Cerebellar cortex (tissue), 1 donor: ENCODE measurements around the gene NDUFB6.
A peak's percentile ranks its signal among the peaks of the same experiment; 100 is the strongest.
"Not testable (repeated sequence)": the region's sequence is repeated elsewhere in the genome, so short reads cannot be mapped to it uniquely, and the experiment has no call there.

Experiments
- DNase-seq: peaks from one replicate; pipeline ENCODE4 v3.0.0-alpha.2; 2015; ENCODE audit warnings: low spot score

The NDUFB6 gene

DNA sequence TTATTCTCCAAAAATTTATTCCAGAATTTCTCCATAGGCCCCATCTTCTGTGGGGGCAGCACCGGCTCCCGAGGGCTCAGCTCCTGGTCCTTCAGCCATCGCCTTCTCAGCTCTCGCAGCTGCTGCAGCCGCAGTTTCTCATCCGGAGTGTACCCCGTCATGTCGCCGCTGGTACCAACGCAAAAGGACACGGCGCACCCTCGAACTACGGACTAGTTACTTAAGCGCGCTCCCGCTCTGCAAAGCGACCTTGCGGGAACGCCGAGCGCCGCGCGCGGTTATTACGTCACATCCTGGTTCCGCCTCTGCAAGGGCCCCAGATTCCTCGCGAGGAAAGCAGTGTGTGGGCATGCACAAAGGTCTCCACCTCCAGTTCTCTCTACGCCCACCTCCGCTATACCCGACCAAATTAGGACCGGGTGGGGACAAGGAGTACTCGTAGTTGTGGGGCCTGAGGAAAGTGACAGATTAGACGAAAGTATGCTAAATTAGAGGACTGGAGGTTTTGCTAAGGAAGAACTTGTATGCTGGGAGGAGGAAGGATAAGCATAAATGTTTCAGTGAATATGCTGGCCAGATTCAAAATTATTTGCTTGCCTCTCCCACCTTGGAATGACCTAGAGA is at the start of gene NDUFB6:
Gene NDUFB6 (minus strand): TSS at position 260 of the 624 bp plus-strand sequence. CDS start 99 bp downstream, at position 161.
- peak; percentile 95 for DNase-seq

DNA sequence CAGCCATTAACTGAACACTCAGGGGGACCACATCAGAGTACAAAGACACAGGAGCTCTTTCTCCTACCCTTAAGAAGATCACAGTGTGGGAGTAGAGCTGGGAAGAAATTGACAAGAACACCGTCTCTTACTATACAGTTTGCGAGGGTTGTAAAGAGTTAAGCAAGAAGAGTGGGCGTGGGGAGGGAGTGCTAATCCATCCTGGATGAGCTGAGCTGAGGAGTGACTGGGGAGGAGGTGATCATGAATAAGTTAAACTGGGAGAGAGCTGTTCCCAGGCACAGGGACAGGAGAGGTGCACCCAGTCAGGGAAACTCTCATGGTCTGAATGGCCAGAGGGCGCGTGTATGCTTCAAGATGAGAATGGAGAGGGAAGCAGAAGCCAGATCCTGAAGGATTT is 45.3 kb upstream of the NDUFB6 start:
- no peak for DNase-seq

DNA sequence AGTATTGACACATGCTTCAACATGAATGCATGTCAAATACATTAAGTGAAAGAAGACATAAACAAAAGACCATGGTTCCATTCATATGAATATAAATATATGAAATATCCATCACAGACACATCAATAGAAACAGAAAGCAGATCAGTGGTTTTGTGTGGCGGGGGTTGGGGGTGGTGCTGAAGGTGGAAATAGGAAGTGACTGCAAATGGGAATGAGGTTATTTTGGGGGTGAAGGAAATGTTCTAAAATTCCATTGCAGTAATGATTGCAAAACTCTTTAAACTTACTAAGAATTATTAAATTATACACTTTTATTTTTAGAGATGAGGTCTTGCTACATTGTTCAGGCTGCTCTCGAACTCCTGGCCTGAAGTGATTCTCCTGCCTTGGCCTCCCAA is 33.9 kb upstream of the NDUFB6 start:
- no peak for DNase-seq

DNA sequence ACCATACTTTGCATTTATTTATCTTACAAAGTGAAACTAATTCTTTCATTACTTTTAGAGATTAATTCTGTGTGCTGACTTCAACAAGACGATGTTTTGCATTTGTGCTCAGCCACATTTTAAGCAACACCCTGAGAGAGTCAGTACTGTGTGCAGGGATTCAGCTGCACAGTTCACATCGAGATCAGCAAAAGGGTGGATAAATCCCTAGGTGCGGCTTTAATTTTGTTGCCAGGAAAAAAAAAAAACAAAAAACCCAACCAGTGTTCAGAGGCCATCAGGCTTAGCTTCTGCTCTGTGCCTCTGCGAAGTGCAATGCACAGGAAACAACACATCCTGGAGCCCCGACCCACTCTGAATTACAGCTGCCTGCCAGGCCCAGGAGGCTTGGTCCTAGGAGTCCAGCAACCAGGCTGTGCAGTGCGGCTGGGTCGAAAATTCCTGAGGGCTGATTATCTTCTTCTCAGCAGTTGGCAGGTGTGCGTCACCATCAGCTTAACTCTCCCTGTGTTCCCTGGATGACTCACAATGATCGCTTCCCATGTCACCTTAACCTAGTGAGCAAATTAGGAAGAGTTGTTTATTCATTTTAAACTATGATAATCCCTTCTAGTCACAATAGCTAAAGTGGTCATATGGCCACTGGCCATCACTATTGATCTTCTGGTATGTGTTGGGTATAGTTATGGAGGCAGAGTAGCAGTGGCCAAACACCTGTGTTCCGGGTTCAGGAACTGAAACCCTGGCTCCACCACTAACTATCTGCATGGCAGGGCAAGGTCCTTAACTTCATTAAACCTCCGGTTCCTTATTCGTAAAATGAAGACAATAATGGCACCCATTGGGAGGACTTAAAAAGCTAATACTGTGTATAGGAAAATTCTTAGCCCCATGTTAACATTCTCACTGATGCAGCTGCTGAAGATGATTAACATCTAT is 31.2 kb upstream of the NDUFB6 start:
- DNase-seq = no peak

DNA sequence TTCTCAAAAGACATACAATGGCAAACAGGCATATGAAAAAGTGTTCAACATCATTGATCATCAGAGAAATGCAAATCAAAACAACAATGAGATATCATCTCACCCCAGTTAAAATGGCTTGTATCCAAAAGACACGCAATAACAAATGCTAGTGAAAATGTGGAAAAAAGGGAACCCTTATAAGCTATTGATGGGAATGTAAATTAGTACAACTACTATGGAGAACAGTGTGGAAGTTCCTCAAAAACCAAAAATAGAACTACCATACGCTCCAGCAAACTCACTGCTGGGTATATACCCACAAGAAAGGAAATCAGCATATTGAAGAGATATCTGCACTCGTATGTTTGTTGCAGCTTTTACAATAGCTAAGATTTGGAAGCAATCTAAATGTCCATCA is 26.1 kb upstream of the NDUFB6 start:
- DNase-seq = not testable (repeated sequence)

DNA sequence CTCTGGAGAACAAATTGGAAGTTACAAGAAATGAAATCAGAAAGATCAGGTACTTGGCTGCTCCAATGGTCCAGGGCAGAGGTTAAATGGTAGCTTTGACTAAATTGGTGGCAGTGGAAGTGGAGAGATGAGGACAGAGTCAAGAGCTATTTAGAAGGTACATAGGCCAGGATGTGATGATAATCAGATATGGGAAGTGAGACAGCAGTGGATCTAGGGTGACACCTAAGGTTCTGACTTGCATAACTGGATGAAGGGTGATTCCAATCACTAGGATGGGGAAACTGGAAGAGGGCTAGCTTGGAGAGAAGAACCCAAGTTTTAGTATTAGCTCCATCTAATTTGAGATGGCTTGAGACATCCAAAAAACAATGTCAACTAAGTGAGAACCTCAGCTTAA is 24.0 kb upstream of the NDUFB6 start:
- no peak for DNase-seq

DNA sequence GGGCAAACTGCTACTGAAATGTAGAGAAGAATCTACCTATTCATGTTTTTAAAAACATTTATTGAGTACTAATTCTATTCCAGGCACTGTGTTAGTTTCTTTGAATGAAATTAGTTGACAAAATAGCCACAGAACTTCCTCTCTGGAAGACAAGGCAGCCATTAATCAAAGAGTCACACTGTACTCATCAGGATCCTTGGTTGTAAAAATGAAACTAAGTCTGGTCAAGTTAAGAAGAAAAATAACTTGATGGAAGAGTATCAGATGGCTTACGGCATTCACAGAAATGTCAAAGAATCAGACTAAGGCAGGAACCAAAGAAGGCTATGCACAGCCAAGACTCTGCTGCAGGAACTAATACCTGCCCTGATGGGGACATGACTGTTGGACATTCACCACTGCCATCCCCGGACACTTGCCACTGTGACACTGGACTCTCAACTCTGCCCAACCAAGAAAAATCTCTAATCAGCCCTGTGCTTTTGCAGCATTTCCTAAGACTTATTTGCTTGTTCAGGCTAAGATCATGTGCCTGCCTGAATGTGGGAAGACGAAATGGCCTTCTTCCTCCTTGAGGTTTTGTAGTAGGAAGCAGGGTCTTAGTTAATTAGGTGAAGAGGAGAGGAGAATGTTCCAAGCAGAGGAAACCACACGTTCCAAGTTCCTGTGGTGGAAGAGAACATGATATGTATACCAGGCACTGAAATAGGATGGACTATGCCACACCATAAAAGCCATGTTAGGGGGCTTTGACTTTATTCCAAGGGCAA is 23.3 kb upstream of the NDUFB6 start:
- DNase-seq = no peak

DNA sequence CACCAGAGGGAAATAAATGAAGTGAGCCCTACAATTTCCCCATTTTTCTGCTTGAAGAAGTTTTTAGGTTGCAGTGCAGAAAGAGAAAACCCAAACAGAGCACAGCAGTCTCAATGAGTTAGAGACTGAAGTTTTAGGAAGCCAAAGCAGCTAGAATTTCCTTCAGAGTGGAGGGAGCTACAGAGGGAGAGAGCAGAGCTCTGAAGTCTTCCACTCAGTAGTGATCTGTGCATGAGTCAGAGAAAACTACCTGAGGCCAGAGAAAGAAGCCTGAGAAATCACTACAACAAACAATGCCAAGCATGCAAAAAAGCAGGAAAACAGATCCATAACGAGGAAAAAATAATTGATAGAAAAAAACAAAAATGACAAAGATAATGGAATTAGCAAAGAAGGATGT is 17.9 kb upstream of the NDUFB6 start:
- no peak for DNase-seq

DNA sequence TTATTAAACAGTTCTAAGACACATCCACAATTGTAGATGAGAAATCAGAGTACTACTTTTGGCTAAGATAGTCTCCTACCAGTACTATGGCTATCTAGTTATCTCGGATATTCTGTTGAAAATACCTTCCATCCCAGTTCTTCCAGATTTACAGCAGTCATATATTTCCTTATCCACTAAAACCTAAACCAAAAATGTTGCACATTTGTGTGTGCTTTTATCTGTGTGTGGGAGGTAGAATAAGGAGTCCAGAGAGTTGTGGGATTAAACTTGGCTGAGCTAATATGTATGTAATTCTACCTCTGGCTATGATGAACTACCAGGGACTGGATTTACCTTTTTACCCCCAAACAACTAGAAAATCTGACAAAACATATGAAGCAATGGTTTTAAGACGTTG is 17.5 kb upstream of the NDUFB6 start:
- DNase-seq = no peak

DNA sequence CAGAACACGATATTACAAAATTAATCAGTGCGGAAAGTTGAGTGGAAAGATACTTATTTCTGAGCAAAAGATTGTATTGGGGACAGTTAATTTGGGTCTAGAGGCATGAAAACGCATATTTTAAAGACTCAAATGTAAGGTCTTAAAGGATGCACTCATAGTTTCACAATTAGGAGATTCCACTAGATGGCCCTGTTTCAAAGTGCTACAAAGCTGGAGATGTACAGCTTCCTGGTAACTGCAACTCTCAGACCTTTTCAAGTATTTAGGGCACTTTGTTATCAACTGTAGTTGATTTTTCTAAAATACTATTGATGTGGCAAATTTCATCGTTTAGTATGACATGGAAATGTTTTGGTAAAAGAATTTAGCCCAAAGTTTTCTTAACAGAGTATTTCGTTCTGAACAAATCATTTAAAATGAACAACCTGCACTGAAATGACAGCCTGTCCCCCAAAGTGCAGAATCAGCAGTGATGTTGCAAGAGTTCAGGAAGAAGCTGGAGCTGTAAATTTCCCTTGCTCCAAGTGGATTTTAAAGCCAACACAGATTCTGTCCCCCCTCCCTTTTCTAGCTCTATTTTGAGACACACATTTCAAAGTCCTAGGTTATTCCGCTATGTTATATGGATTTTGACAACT is 16.2 kb upstream of the NDUFB6 start:
- peak; percentile 35 for DNase-seq

DNA sequence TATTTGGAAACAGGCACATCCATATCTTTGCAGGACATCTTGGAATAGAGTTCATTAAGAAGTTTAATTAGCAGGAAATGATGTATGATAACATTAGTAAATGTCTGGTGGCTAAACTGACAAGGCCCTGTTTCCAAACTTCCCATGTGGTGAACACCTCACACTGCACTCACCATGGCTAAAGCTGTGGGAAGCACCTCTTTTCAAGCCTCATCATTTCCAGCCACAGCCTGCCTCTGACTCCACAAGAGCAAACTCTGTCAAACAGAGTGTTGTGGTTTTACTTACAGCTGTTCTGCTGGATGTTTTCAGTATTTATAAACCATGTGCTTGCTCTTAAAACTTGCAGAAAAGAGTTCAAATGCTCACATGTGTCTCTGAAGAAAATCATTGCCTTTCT is 14.9 kb upstream of the NDUFB6 start:
- DNase-seq = no peak

DNA sequence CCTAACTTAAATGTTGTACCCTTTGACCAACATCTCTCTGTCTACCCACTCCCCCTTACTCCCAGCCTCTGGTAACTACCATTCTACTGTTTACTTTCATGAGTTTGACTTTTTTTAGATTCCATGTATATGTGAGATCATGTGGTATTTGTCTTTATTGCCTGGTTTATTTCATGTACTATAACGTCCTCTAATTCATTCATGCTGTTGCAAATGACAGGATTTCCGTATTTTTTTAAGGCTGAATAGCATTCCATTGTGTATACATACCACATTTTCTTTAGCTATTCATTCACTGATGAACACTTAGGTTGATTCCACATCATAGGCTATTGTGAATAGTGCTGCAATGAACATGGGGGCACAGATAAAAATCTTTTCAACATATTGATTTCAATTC is 11.8 kb upstream of the NDUFB6 start:
- DNase-seq = no peak

DNA sequence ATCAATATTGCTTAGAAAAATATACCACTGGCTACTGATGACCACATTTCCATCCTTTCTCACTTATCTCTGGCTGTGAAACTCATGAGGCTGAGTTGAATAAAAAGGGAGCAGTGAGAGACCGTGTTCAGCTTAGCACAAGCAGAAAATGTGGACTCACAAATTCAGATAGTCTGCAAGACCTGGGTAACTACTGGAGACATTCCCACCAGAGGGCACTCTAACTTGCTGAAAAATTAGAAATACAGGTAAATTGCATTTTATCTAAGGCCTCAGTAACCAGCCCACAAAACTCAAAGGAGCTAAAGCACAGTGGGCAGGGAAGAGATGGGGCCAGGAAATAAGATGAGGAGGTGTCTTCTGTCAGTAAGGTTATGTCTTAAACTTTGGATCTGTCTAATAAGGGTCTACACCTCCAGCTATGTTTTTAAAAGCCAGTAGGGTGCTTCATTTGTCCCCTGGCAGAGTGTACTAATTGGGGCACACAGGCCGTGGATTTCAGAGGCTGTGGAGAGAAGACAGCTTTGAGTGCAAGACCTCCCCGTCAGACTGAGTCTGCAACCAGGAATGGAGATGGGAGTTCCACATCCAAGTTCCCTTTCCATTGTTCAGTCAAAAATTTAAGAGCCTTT is 8.7 kb upstream of the NDUFB6 start:
- DNase-seq = peak; percentile 71

DNA sequence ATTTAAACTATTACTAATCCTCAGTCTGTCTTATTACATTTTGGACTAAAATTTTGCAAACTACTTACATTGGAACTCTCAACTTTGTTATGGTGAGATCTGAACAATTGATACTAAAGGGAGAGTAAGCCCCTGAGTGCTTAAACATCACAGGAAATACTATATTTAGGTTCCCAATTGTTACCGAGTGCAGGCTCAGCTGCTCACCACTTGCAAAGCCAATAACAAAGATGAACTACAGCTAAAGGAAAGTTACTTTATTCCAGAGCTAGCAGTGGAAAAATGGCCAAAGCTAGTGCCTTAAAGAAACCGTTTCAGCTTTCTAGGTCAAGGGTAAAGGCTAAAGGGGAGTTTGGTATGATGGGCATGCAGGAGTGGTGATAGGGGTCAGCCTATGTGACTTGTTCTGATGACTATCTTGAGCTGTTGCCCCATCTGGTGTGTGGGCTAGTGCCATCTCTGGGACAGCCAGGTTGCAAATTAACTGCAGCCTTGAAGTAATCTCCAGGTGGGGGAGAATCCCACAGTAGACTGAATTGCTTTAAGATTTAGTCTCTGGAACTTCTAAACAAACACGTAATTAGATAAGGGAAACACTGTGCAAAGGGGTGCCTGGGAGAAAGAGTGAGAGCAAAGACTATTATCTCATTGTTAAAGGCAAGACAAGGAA is 7.8 kb upstream of the NDUFB6 start:
- no peak for DNase-seq

DNA sequence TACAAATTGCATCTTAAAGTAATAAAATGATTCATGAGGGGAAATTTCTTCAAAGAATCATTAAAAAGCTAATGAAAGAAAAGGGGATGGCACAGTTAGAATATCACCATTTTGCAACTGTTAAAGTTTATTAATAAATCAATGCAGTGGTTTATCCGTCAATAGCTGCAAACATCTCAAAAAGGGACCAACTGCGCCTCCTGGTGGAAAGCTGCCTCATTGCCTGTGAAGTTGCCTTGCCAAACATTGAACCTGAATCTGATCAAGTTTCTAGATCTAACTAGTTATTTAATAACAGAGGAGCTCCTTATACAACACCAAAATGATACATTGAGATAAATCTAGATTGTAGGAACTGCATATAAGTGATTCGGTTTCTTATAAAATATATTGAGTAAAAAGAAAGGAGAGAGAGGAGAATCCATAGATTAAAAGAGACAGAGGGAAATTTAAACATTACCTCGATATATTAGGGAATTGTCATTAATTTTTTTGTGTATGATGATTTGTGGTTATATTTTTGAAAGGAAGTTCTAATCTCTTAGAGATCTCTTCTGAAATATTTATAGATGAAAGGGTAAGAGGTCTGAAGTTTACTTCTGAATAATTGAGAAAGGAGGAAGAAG is 6.9 kb upstream of the NDUFB6 start:
- DNase-seq = peak; percentile 55

DNA sequence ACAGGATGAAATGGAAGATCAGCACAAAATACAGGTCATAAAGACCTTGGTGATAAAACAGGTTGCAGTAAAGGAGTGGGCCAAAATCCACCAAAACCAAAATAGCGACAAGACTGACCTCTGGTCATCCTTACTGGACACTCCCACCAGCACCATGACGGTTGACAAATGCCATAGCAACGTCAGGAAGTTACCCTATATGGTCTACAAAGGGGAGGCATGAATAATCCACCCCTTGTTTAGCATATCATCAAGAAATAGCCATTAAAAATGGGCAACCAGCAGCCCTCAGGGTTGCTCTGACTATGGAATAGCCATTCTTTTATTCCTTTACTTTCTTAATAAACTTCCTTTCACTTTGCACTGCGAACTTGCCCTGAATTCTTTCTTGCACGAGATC is 6.0 kb upstream of the NDUFB6 start:
- DNase-seq = no peak

DNA sequence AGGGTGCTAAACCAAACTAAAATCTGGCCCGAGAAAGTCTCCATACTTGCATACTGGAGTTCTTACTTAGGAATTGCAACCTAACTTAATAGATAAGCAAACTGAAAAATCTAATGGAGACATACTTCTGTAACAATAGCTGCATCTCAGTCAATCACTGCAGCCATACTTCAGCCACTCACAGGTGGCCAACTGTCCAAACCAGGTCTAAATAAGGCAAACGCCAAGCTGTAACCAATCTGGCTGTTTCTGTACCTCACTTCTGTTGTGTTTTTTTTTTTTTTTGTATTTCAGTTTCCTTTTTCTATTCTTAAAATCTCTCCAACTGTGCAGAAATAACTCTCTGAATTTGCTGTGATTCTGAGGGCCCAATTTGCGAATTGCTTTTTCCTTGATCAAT is 4.4 kb upstream of the NDUFB6 start:
- no peak for DNase-seq

DNA sequence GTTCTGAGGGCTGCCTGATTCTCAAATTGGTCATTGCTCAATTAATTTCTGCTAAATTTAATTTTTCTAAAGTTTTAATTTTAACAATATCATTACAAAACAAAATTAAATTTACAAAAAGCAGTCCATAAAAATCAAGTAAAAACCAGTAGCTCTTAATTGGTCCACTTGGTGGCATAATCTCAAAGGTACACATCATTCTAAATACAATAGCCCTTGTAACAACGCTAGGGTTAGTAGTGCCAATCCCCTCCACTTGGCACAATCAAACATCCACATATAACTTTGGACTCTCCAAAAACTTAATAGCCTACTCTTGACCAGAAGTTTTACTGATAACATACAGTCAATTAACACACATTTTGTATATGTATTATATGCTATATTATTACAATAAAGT is 1.9 kb upstream of the NDUFB6 start:
- DNase-seq = no peak

DNA sequence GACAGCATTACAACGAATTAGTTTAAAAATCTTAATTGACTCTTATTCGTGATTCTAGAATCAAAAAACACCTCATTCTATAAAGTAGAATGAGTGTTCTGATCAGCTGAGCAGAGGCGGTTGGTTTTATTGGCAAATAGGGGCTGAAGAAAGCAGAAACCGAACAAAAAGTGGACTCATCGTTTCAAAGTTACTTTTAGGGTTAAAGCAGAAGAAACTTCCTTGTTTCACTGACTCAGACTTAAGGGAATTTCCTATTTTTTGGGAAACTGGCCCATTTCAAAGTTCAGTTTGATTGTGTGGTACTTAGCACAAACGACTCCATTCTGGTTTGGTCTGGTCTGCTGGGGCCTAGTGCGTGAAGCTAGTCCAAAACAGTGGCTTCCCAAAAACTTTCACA is 862 bp upstream of the NDUFB6 start:
- no peak for DNase-seq

DNA sequence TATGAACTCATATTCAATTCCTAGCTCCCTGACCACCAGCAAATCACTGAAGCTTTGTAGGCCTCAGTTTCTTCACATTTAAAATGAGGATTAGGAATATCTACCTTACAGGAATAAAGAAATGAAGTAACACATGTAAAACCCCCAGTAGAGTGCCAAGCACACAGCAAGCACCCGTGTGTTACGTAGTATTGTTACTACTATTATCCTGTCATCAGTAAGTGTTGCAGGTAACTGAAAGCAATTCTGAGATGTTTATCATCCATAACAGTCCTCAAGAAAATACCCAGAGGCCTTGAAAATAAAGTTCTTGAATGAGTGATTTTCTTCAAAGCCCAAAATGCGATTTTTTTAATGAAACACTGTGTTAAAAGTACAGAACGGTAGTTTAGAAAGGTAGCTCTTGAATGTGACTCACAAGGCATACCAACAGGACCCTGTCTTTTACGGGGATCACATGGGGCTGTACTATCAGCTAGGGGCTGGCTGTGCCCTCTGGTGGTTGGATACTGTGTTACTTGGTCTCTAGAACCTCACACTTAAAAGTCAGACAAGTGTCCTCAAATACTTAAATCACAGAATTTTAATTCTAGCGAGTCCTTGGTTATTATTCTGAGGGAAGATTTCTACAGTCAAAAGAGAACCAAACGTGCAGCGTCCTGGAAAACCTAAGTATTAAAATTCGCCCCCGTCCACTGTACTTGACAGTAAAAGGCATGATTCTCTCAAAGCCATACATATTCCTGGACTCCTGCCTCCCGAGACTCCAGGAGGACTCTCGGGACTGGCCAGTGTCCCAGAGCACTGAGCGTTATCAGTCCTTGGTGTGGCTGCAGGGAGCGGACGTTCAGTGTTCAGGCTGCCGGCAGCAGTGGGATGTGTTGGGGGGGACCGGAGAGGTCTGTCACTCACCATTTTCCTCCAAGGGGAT is 725 bp downstream of the NDUFB6 start:
- DNase-seq = peak; percentile 85
